Ammon's horn (tissue), 1 donor: ENCODE data around the gene TRMO.
"Not testable (repeated sequence)": the region's sequence is repeated elsewhere in the genome, so short reads cannot be mapped to it uniquely, and the experiment has no call there.

Experiments used
- DNase-seq: peaks from one replicate; pipeline ENCODE4 v3.0.0-alpha.2; 2016; ENCODE audit warnings: low spot score

TRMO gene, protein sequence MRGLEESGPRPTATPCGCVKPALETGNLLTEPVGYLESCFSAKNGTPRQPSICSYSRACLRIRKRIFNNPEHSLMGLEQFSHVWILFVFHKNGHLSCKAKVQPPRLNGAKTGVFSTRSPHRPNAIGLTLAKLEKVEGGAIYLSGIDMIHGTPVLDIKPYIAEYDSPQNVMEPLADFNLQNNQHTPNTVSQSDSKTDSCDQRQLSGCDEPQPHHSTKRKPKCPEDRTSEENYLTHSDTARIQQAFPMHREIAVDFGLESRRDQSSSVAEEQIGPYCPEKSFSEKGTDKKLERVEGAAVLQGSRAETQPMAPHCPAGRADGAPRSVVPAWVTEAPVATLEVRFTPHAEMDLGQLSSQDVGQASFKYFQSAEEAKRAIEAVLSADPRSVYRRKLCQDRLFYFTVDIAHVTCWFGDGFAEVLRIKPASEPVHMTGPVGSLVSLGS

DNA sequence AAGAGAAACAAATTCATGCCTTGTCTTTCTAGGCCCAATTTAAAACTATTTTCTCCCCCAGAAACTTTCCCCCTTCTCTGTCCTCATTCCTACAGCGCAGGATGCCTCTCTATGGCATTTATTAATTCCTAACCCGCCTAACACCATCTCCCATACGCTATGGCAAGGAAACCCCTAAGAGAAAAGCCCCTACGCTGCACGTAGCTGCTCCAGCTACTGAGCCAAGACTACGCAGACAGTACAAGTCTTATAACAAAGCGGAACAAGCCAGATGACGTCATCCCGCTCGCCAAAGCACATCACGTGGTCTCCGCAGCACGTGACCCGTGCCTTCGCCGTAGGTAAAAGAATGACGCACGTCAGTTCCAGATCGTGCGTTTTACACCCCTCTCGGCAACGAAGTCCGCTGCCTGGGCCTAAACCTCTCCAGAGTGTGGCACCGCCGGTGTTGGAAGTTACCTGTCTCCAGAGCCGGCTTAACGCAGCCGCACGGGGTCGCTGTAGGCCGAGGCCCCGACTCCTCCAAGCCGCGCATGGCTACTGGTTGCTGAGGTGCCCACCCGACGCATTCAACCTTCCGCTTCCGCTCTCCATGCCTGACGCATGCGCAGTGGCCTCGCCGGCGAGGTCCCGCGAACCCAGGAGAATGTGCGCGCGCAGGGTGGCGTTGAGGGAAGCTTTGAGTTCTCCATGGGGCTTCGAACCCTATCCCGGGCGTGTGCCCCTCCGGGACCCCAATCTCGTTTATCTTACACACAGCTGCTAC lies at the start of gene TRMO:
Gene TRMO (minus strand): TSS at position 542 of the 766 bp plus-strand sequence. CDS start 7 bp downstream, at position 535.
- DNase-seq: peak; percentile 99

DNA sequence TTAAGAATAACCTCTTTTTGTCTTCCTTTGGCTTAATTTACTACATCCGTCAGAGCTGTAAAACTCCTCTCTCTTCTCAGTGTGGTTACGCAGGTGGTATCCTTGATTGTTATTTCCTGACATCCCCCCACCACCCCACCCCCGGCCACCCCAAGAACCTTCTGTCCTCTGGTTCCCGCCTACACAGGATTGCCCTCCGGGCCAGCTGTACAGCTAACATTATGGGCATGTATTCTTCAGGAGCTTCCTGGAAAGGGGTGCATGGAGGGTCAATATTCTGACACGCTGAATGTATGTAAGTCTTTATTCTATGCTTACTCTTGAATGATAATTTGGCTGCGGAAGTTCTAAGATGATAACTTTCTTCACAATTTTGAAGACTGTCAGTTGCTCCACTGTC lies 47.9 kb upstream of the TRMO start:
- no peak for DNase-seq

DNA sequence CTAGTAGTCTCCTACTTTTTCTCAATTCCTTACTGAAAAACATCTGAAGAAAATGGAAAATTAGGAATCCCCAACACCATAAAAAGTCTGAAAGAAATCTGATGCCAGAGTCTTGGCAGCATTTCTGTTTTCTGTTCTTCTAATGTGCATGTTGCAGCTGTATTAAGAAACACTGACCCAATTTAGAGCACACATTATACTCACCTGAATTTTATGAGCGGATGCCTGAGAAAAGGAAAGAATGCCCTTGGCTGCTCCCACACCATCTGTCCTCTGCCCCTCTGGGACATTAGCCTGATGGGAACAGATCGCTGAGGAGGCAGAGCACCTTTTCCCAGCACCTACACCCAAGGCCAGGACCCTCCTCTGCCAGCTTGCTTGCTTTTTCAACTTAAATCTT lies 46.7 kb upstream of the TRMO start:
- no peak for DNase-seq

DNA sequence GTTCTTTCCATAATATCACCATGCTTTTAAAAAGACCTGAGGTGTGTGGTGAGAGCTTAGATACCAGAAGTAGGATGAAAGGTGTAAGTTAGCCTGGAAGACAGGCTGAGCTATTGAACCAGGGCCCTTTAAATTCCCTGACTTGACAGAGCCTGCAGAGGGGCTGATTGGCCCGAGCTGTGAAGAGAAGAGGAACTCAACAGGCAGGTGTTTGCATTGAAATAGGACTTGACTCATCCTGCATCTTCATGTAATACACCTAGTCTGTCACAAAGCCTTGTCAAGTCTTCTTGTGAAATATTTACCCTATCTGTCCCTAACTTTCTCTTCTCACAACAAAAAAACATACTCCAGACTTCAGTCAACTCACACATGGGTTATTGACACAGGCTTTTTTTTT lies 44.2 kb upstream of the TRMO start:
- DNase-seq: no peak

DNA sequence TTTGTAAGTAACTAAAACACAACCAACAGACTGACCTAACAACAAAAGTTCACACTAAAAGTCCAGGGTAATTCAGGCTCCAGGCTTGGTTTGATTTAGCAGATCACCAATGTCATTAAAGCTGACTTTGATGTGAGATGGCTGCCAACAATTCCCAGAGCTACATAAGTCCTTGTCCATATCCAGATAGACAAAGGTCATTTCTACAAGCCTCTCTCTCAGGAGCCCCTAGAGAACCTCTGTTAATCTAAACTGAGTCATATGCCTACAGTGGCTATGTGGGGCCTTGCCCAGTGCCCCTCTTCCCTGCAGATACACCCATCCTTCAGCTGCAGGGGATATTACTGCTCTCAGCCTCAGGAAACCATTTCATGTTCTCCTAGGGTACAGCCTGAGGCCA lies 42.6 kb upstream of the TRMO start:
- no peak for DNase-seq

DNA sequence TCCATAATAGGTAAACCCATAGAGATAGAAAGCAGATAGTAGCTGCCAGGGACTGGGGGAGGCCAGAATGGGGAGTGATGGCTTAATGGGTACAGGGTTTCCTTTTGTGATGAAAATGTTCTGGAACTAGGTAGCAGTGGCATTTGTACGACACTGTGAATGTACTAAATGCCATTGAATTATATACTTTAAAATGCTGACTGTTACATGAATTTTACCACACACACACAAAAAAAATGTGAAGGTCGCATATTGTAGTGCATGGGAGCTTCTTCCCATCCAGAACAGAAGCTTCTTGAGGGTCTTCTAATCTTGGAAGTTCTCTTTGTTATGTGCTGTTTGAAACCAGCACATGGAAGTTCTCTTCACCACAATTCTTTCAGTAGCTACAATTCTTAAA lies 40.9 kb upstream of the TRMO start:
- no peak for DNase-seq

DNA sequence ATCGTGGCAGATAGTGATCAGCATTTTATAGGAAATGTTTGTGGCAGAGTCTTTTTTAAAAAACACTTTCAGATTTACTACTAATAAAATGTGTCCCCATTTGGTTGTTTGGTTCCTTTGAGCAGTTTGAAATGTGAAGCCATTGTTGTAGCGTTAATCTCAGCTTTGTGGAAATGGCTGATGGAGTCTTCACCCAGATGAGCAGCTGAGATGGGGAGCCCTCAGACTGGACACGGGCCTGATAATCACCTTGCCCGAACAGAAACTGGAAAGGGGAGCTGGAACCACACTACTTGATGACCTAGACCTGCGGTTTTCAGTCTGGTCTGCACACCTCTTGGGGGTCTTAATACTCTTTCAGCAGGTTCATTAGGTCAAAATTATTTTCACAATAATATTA lies 40.3 kb upstream of the TRMO start:
- DNase-seq: no peak

DNA sequence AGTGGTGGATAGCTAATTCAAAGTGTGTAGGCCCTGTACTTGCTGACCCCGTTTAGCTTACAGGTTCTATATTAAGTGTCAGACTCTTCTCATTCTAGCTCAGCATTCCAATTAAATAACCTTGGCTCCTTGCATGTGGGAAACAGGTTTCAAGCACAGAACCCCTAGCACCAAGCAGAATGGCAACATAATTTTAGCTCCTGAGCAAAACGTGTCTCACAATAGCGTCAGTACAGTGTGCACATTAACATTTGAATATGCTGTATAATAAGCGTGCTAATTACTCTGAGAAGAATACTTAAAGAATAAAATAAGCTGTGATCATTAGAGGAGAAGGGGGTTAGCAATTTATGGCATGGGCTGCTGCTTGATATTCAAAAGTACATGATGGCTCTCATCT lies 39.8 kb upstream of the TRMO start:
- no peak for DNase-seq

DNA sequence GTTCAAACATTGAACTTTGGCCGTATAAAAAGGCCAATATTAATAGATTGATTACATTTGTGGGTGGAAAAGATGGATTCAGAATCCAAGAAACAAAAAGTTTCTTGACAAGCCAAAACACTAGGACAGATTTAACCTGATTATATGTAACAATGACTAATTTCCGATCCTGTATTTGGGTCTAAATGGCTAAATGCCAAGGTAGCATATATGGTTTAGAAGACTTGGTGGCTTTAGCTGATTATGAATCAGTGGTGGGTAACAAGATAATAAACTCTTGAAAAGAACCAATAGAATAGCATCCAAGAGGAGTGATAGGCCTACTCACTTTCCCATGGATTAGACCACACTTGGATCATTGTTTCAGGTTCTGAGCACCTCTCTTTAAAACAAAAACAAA lies 39.1 kb upstream of the TRMO start:
- DNase-seq: no peak

DNA sequence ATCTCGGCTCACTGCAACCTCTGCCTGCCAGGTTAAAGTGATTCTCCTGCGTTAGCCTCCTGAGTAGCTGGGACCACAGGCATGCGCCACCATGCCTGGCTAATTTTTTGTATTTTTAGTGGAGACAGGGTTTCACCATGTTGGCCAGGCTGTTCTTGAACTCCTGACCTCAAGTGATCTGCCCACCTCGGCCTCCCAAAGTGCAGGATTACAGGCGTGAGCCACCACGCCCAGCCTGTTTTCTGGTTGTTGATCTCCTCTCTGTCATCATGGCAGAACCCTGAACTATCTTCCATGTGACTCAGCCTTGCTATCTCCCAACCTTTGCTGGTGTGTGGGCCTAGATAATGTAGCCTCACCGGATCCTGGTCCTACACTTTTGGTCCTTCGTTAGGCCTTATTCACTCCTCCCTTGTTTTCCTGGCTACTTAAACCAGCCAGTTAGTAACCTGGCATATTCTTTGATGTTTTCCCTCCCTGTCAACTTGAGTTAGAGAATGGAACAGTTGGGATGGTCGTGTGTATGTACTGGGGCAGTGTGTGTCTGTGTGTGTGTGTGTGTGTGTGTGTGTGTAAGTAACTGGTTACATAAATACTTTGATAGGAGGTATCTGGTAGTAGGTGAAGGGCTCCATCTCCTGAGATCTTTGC lies 38.5 kb upstream of the TRMO start:
- DNase-seq: not testable (repeated sequence)

DNA sequence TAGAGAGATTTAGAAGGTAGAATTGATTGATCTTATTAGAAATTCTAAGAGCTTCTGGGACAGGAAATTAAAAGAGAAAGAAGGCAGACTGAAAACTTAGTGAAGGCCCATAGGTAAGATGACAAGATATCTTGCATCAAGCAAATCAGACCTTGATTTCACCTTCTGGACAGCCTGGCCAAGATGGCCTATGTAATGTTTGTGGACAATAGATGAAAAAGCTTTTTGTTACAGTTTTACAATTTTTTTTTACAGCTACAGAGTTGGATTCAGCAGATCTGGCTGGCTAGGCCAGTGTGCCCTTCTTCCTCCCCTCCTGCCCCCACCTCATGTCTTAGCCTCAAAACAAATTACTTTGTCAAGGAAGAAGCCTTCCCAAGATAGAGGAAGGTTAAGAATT lies 37.3 kb upstream of the TRMO start:
- no peak for DNase-seq

DNA sequence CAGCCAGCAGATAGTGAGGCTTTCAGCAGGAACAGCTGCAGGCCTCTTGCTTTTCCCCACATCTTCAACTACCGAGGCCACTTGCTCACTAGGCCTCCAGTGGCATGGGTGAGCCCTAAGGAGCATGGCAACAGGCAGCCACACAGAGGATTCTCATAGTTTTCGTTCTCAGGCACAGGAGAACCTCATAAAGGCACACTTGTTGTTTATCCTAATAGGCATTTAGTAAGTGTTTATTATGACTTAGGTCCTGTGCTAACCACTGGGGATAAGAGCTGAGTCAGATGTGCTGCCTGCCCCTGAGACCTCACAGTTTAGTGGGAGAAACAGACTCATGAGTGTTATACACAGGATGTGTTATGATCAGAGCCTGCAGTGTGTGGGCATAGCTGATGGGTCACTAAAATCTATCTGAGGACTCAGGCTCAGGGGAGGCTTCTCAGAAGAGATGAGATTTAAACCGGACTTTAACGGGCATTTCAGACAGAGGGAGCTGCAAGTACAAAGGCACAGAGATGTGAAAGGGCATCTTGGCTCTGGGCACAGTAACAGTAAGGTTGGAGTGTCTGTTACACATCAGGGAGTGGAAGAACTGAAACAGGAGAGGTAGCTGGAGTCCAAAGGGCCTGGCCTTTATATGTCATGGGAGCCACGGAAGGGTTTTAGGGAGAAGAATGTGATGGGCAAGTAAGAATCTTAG lies 36.7 kb upstream of the TRMO start:
- peak; percentile 30 for DNase-seq

DNA sequence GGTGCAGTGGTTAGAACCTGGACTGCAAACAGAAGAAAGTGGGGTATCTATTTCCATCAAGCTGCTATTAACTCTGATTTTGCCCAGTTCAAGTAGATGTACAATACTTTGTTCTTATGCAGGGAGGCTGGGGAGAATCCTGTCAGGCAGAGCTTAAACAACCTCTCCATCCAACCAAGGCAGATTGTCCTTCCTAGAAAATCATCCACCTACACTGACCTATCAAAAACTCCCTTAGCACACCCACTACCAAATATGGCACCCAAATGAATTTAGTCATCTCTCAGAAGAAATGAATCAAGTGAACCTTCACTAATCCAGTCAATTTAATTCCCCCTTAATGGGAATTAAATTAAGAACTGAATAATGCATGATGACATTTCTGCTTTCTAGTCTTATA lies 34.0 kb upstream of the TRMO start:
- DNase-seq: no peak

DNA sequence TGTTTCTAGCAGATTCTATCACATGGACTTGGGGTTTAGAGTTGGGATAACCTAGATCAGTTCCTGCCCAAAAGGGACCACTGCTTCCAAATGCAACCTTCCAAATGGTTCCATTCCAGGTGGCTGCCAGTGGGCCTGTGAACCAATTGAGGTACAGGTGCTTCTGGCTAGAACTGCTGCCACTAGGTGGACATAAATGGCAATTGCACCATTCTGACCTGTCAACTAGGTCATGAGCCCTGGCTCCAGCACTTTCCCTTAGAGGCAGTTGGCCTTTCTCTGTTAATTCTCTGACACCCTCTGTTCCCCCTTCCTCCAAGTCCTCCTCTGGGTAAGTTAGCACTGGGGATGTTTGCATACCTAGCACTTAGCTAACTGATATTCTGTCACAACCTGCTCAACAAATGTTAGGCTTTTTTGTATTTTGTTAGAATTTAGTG lies 32.3 kb upstream of the TRMO start:
- DNase-seq: peak; percentile 35

DNA sequence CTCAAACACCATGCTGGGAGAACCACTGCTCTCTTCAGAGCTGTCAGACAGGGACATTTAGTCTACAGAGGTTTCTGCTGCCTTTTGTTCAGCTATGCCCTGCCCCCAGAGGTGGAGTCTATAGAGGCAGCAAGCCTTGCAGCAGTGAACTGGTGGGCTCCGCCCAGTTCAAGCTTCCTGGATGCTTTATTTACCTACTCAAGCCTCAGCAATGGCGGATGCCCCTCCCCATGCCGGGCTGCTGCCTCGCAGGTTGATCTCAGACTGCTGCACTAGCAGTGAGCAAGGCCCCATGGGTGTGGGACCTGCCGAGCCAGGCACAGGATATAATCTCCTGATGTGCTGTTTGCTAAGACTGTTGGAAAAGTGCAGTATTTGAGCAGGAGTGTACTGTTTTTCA lies 28.6 kb upstream of the TRMO start:
- DNase-seq: not testable (repeated sequence)

DNA sequence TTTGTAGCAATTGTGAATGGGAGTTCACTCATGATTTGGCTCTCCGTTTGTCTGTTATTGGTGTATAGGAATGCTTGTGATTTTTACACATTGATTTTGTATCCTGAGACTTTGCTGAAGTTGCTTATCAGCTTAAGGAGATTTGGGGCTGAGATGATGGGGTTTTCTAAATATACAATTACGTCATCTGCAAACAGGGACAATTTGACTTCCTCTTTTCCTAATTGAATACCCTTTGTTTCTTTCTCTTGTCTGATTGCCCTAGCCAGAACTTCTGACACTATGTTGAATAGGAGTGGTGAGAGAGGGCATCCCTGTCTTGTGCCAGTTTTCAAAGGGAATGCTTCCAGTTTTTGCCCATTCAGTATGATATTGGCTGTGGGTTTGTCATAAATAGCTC lies 24.8 kb upstream of the TRMO start:
- not testable (repeated sequence) for DNase-seq

DNA sequence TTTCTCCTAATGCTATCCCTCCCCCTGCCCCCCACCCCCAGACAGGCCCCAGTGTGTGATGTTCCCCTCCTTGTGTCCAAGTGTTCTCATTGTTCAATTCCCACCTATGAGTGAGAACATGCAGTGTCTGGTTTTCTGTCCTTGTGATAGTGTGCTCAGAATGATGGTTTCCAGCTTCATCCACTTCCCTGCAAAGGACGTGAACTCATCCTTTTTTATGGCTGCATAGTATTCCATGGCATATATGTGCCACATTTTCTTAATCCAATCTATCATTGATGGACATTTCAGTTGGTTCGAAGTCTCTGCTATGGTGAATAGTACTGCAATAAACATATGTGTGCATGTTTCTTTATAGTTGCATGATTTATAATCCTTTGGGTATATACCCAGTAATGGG lies 23.2 kb upstream of the TRMO start:
- DNase-seq: not testable (repeated sequence)

DNA sequence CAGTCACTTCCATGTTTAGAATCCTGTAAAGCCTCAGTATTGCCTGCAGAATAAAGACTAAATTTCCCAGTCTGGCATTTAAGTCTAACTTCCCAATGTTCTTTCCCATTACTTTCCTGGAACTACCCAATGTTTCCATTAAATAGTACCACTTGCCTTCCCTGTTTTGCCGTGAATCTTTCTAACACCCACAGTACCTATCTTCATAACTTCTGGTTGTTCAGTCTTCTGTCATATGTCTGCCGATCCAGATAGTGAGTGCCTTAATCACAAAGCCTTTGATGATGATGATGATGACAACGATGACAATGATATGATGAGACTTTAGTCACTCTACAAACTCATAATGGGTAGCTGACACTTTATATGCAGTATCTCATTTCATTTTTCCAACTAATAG lies 22.3 kb upstream of the TRMO start:
- no peak for DNase-seq

DNA sequence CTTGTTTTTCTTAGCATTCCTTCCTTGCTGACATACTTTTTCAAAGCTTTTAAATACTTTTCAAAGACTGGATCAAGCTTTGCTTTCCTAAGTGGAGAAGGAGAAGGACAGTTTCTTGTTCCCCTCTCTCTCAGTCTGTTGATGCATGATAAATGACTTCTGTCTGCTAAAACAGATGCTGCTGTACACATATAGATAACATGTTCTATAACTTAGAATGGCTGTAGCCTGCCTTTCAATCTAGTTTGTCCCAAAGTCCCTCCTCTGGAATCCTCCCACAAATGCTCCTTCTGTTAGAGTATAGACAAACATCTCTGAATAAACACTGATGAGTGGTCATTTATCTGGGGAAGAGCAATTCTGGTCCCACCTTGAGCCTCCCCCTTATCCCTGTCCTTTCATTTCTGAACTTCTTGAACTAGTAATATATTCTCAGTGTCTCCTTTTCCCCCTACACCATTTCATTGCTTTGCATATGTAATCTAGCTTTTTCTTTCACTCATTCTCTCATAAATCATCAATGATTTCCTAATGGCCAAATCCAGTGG lies 21.1 kb upstream of the TRMO start:
- DNase-seq: no peak

DNA sequence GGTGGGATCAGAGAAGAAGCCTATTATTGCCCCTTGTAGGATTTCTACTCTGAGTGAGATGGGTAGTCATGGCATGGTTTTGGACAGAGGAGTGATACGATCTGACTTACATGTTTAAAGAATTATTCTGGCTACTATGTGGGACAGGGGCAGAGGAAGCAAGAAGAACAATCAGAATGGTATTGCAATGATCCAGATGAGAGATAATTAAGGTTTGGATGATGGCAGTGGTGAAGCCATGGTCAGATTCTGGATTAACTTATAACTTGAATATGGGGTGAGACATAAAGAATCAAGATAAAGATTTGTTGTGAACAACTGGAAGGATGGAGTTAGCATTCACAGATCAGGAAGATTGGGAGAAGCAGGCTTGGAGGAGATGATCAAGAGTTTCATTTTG lies 19.0 kb upstream of the TRMO start:
- DNase-seq: no peak

DNA sequence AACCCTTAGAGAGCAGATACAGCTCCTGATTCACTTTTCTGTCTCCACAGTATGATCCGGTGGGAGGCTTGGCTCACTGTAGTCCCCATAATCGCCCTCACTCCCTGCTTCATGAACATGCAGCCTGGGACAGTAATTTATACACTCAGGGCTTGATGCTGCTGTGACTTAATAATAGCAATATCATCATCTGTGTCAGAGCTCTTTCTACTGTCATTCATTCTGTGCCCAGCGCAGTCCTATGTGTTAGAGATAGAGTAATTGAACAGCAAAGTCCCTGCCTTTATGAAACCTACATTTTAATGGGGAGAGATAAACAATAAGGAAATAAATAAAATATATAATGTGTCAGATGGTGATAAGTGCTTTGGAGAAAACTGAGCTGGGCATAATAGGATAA lies 18.4 kb upstream of the TRMO start:
- no peak for DNase-seq

DNA sequence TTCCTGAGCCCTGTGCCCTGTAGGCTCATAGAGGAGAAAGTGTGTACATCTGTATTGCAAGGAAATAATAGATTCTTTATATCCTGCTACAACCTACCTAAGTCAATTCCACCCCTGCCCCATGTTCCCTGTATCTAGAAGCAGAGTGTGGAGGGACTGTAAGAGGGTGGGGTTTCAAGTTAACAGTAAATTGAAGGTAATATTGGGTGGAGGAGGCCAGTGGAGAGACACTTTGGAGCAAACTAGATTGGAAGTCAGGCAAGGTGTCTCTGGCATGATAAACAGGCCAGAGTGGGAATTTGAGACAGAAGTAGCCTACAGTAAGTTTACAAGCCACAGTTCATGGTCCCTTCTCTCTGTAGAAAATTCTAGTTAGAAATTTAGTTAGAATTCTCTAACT lies 17.9 kb upstream of the TRMO start:
- no peak for DNase-seq
